Measurements from ENCODE around the gene ASPG.

ASPG gene

GRCh38 chr14:104118006-104118844, 32.7 kb downstream of the ASPG start:
- DNase-seq, result no peak

- DNase-seq, result no peak
Measured at GRCh38 chr14:104119119-104119487, 33.6 kb downstream of the ASPG start.

GRCh38 chr14:104119488-104120251, 34.2 kb downstream of the ASPG start:
- no peak for DNase-seq

- DNase-seq, result no peak
Measured at GRCh38 chr14:104120281-104120741, 34.8 kb downstream of the ASPG start.

GRCh38 chr14:104121142-104121541, 35.6 kb downstream of the ASPG start:
- DNase-seq, result no peak

- DNase-seq, result no peak
Measured at GRCh38 chr14:104123879-104124278, 38.4 kb downstream of the ASPG start.

- no peak for DNase-seq
Measured at GRCh38 chr14:104125011-104125410, 39.5 kb downstream of the ASPG start.

- no peak for DNase-seq
Measured at GRCh38 chr14:104126753-104127152, 41.3 kb downstream of the ASPG start.

GRCh38 chr14:104128981-104129380, 43.5 kb downstream of the ASPG start:
- DNase-seq, result no peak

- DNase-seq, result no peak
Measured at GRCh38 chr14:104129556-104129955, 44.1 kb downstream of the ASPG start.

- peak; percentile 36 for DNase-seq
Measured at GRCh38 chr14:104130974-104131651, 45.6 kb downstream of the ASPG start.

- DNase-seq, result no peak
Measured at GRCh38 chr14:104131968-104132732, 46.6 kb downstream of the ASPG start.

GRCh38 chr14:104132981-104133380, 47.5 kb downstream of the ASPG start:
- no peak for DNase-seq

GRCh38 chr14:104133496-104133895, 48.0 kb downstream of the ASPG start:
- DNase-seq, result no peak

GRCh38 chr14:104134061-104134965, 48.8 kb downstream of the ASPG start:
- DNase-seq, result no peak

GRCh38 chr14:104135121-104135903, 49.8 kb downstream of the ASPG start:
- no peak for DNase-seq

- DNase-seq, result no peak
Measured at GRCh38 chr14:104135904-104136471, 50.5 kb downstream of the ASPG start.

- no peak for DNase-seq
Measured at GRCh38 chr14:104136472-104137296, 51.2 kb downstream of the ASPG start.

GRCh38 chr14:104137297-104138097, 52.0 kb downstream of the ASPG start:
- DNase-seq, result peak; percentile 71
